Lower lobe of right lung (tissue), 2 donors: Measurements from ENCODE around the gene OR1K1. TPM values are rescaled to one million over a fixed set of nuclear protein-coding genes. Genes with fewer than 3 reads are reported as not detected.
"Not testable (repeated sequence)": the region's sequence is repeated elsewhere in the genome, so short reads cannot be mapped to it uniquely, and the experiment has no call there.

Experiments used
- ATAC-seq, 2 donors: fragments of 200-7000 bp; cut with Tn5 transposase; one replicate each; pipeline ENCODE4 v1.9.1; 2020 to 2022; ENCODE audit warnings: mild to moderate bottlenecking in 2 of 2, moderate library complexity in 2 of 2
- DNase-seq: peaks from one replicate; pipeline ENCODE4 v3.0.0-alpha.2; 2020
- H3K27ac ChIP-seq: fragments of 200-600 bp; one replicate; pipeline ENCODE4 v1.8.0; 2022
- H3K27me3 ChIP-seq: fragments of 200-600 bp; one replicate; pipeline ENCODE4 v1.8.0; 2022; ENCODE audit warnings: low read depth
- H3K36me3 ChIP-seq: fragments of 200-600 bp; one replicate; pipeline ENCODE4 v1.8.0; 2022; ENCODE audit warnings: mild to moderate bottlenecking
- H3K4me1 ChIP-seq: fragments of 200-600 bp; one replicate; pipeline ENCODE4 v1.8.0; 2022
- H3K4me3 ChIP-seq: fragments of 200-600 bp; one replicate; pipeline ENCODE4 v1.8.0; 2022; ENCODE audit warnings: mild to moderate bottlenecking
- H3K9me3 ChIP-seq: fragments of 200-600 bp; one replicate; pipeline ENCODE4 v1.8.0; 2022
- intact Hi-C: fragments of 100-400 bp; cut with DNase I; formaldehyde crosslinking; loops from one replicate; pipeline ENCODE4 v1.11.0; 2022
- total RNA-seq: library from RNA; stranded (reverse); fragmentation: NEBNext Ultra II Directional; extraction: Animal tissue kit (Norgen Biotek cat#: 25700); gene quantifications from one replicate; pipeline ENCODE4 v1.2.1, GENCODE V29; 2021
- TF ChIP-seq, protein P1 (sequence below): fragments of 200-600 bp; IDR thresholded peaks from one replicate; pipeline ENCODE4 v1.8.0; 2022; ENCODE audit warnings: antibody characterized with exemption, mild to moderate bottlenecking
- donor health status: DM: no; HTN: yes; CAD: no; lungs with severe emphysema.

Gene OR1K1
- total RNA-seq, 1 donor from 2014 or later: not detected

DNA sequence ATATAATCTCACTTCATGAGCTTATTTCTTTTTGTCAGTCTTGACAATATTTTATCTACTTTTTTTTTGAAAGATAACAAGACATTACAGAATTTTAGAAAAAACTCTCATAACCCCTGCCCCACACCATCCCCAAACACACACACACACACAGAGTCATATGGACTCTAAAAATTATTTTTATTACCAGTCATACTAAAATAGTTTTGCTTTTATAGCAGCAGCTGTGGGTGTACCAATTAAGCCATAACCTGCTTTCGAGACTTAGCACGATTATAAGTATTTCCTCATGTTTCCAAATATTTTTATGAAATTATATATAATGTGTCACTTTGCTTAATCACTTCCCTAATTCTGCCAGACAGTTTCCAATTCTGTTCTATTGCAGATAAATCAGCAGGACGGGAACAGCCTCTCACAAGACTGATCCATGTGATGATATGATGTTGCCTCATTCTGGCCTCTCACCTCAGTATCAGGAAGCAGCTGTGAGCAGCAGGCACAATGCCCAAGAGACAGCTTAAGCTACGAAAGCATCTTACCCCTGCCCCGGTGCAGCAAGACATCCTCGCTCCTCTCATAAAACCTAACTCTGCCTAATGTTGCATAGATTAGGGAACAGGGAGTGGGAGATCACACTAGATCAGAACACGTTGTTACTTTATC, 21.5 kb downstream of the OR1K1 start:
- no peaks in the 10 kb centered on the region for H3K9me3 ChIP-seq
- TF ChIP-seq, protein P1, sequence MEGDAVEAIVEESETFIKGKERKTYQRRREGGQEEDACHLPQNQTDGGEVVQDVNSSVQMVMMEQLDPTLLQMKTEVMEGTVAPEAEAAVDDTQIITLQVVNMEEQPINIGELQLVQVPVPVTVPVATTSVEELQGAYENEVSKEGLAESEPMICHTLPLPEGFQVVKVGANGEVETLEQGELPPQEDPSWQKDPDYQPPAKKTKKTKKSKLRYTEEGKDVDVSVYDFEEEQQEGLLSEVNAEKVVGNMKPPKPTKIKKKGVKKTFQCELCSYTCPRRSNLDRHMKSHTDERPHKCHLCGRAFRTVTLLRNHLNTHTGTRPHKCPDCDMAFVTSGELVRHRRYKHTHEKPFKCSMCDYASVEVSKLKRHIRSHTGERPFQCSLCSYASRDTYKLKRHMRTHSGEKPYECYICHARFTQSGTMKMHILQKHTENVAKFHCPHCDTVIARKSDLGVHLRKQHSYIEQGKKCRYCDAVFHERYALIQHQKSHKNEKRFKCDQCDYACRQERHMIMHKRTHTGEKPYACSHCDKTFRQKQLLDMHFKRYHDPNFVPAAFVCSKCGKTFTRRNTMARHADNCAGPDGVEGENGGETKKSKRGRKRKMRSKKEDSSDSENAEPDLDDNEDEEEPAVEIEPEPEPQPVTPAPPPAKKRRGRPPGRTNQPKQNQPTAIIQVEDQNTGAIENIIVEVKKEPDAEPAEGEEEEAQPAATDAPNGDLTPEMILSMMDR: no peak
- ATAC-seq (peak; percentile 86 to 88), DNase-seq (peak; percentile 82)
- intact Hi-C loops: no loop called here
- H3K27me3 ChIP-seq: no peaks in the 10 kb centered on the region
- peak overlapping the region; percentile 58 for H3K27ac ChIP-seq
- peaks cover 74% of the 10 kb centered on the region for H3K4me1 ChIP-seq
- no peak overlapping the region for H3K4me3 ChIP-seq
- H3K36me3 ChIP-seq: peaks cover 89% of the 10 kb centered on the region

DNA sequence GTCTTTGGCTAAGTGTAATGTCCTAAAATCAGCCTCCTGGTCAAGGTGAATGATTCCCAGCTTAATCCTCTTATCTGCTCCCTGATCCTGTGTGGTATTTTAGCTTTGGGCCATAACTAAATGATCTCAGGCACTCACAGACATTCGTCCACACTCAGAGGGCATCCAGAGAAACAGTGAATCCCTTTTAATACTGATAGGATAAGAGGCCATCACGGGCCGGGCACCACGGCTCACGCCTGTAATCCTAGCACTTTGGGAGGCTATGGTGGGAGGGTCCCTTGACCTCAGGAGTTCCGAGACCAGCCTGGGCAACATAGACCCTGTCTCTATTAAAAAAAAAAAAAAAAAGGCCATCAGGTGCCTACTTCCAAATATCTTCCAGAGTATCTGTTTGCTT, 22.1 kb downstream of the OR1K1 start:
- H3K4me1 ChIP-seq: peaks cover 74% of the 10 kb centered on the region
- TF ChIP-seq, protein P1: no peak
- no peak for DNase-seq
- H3K4me3 ChIP-seq: no peak overlapping the region
- H3K27ac ChIP-seq: peak overlapping the region; percentile 58
- H3K9me3 ChIP-seq: no peaks in the 10 kb centered on the region
- H3K27me3 ChIP-seq: no peaks in the 10 kb centered on the region
- H3K36me3 ChIP-seq: peaks cover 86% of the 10 kb centered on the region
- ATAC-seq: no peak
- intact Hi-C loops: no loop called here

DNA sequence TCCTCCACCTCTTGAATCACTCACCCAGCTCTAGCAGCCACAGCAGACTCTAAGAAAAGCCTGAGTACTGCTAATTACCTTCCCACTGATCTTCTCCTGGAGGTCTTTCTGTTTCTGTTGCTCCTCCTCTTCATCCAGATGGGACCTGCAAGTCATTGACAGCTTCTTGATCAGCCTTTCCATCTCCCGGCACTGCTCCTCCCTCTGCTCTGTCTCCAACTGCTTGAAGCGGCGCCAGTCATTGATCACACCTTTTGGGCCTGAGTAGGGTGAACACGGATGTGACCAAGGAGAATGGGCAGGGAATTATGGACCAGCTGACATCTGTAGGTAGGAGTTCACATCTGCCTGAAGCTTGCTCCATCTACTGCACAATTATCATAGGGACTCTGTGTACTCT, 23.0 kb downstream of the OR1K1 start:
- Histone ChIP-seq H3K36me3 (peaks cover 77% of the 10 kb centered on the region), H3K9me3 (no peaks in the 10 kb centered on the region), H3K4me1 (peaks cover 79% of the 10 kb centered on the region), H3K27me3 (no peaks in the 10 kb centered on the region), H3K4me3 (no peak overlapping the region), H3K27ac (peak overlapping the region; percentile 58)
- TF ChIP-seq, protein P1: no peak
- no peak for ATAC-seq
- DNase-seq: no peak
- intact Hi-C loops: no loop called here

DNA sequence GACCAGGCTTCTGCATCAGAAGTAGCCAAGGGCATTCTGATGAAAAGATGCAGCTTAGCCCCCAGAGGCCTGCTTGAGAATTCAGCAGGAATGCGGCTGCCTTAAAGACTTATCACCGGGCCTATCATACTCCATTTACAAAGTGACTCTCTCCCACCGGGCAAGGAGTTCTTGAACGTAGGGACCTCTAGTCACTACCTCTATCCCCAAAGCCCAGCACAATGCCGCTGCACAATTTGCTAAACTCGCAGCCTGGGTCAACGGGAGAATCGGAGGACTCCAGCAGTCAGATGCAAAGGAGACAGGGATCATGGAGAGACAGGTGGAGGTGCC, 27.8 kb downstream of the OR1K1 start:
- Histone ChIP-seq H3K27me3 (no peaks in the 10 kb centered on the region), H3K4me1 (peaks cover 34% of the 10 kb centered on the region), H3K36me3 (peaks cover 39% of the 10 kb centered on the region), H3K27ac (peak overlapping the region; percentile 98), H3K9me3 (no peaks in the 10 kb centered on the region), H3K4me3 (peak overlapping the region; percentile 98)
- TF ChIP-seq, protein P1: no peak
- no peak for DNase-seq
- ATAC-seq: peak; percentile 24 to 29
- intact Hi-C loops: no loop called here

DNA sequence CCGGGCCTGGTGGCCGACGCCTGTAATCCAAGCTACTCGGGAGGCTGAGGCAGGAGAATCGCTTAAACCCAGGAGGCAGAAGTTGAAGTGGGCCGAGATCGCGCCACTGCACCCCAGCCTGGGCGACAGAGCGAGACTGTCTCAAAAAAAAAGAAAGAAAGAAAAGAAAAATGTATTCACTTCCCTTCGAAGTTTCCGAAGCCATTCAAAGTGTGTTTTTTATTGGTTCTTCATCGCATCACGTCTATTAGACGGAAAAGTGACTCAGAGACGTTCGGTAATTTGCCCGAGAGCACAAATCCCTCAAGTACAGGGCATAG, 29.0 kb downstream of the OR1K1 start:
- ATAC-seq, DNase-seq, H3K27me3 ChIP-seq, intact Hi-C loops, H3K9me3 ChIP-seq: not testable (repeated sequence)
- peaks cover 34% of the 10 kb centered on the region for H3K4me1 ChIP-seq
- H3K27ac ChIP-seq: peak overlapping the region; percentile 98
- peak overlapping the region; percentile 98 for H3K4me3 ChIP-seq
- H3K36me3 ChIP-seq: peaks cover 27% of the 10 kb centered on the region

DNA sequence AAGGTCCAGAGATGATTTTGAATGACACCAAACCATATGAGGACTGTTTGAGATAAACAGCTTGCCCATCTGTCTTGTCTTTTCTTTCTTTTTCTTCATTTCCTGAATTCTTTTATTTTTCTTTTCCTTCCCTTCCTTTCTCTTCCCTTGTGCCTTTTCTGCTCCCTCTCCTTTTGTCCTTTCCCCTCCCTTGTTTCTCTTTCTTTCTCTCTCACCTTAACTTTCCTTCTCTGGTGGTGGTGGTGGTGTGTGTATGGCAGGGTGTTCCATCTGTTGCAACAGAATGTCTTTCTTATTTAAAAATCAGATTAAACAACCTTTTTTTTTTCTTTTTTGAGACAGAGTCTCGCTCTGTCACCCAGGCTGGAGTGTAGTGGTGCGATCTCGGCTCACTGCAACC, 32.3 kb downstream of the OR1K1 start:
- TF ChIP-seq, protein P1: no peak
- ATAC-seq: no peak
- Histone ChIP-seq H3K4me1 (peaks cover 12% of the 10 kb centered on the region), H3K9me3 (no peaks in the 10 kb centered on the region), H3K27me3 (no peaks in the 10 kb centered on the region), H3K27ac (no peak overlapping the region), H3K36me3 (no peaks in the 10 kb centered on the region), H3K4me3 (no peak overlapping the region)
- no peak for DNase-seq
- intact Hi-C loops: no loop called here
